ENCODE data around the gene CNN2. TPM values are rescaled to one million over a fixed set of nuclear protein-coding genes. Genes with fewer than 3 reads are reported as not detected.

Gene CNN2
- total RNA-seq, 1 experiment from 2014 or later = 524 TPM

DNA sequence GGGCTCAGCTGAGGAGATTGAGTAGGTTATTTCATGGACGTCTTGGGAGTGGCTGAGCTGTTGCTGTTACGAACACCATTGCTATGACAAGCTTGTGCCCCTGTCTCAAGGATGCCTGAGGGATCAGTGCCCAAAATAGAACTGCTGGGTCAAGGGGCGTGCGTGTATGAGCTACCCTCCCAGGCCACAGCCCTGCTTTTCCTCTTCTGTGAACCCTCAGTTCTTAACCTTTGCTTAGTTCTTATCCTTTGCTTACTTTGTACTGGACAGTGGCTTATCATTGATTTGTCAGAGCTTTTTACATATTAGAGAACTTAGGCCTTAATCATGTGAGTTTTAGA, 49.6 kb downstream of the CNN2 start:
- no peak overlapping the region for H3K23ac ChIP-seq (ENCODE audit: insufficient read length, low read depth, low read length)
- H2BK12ac ChIP-seq (ENCODE audit: insufficient read length, low read depth, low read length) = no peak overlapping the region
- H3K27ac ChIP-seq (ENCODE audit: insufficient read length, low read depth, low read length) = no peak overlapping the region
- no peak overlapping the region for H4K5ac ChIP-seq (ENCODE audit: insufficient read length, low read depth, low read length)
- H2BK120ac ChIP-seq (ENCODE audit: low read depth, low read length, poor library complexity, severe bottlenecking) = no peak overlapping the region
- no peaks in the 10 kb centered on the region for H3K79me2 ChIP-seq (ENCODE audit: insufficient read depth, low read length)
- H2AK5ac ChIP-seq (ENCODE audit: insufficient read length, low read length) = no peak overlapping the region
- no peak overlapping the region for H4K8ac ChIP-seq (replicated peaks; ENCODE audit: insufficient read length, low read depth, low read length)
- no peak for DNase-seq
- H3K9me3 ChIP-seq (ENCODE audit: control insufficient read depth, low read depth, low read length) = no peaks in the 10 kb centered on the region
- peaks cover 5% of the 10 kb centered on the region for H3K23me2 ChIP-seq (ENCODE audit: insufficient read length, low read depth, low read length, poor library complexity, severe bottlenecking)
- no peaks in the 10 kb centered on the region for H3K9me3 Mint-ChIP-seq
- TF ChIP-seq, protein P1, sequence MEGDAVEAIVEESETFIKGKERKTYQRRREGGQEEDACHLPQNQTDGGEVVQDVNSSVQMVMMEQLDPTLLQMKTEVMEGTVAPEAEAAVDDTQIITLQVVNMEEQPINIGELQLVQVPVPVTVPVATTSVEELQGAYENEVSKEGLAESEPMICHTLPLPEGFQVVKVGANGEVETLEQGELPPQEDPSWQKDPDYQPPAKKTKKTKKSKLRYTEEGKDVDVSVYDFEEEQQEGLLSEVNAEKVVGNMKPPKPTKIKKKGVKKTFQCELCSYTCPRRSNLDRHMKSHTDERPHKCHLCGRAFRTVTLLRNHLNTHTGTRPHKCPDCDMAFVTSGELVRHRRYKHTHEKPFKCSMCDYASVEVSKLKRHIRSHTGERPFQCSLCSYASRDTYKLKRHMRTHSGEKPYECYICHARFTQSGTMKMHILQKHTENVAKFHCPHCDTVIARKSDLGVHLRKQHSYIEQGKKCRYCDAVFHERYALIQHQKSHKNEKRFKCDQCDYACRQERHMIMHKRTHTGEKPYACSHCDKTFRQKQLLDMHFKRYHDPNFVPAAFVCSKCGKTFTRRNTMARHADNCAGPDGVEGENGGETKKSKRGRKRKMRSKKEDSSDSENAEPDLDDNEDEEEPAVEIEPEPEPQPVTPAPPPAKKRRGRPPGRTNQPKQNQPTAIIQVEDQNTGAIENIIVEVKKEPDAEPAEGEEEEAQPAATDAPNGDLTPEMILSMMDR (conservative IDR thresholded peaks at IDR 0.05) = no peak
- H3T11ph ChIP-seq (ENCODE audit: low read length) = no peak overlapping the region
- no peak overlapping the region for H3K27ac Mint-ChIP-seq
- no peak overlapping the region for H3K4ac ChIP-seq (ENCODE audit: low read depth, low read length)
- no peak overlapping the region for H2BK20ac ChIP-seq (ENCODE audit: low read depth, low read length, poor library complexity, severe bottlenecking)
- no peak overlapping the region; a peak in 1 of 5 replicates for H3K4me3 Mint-ChIP-seq
- H3K14ac ChIP-seq (ENCODE audit: insufficient read depth, low read length) = no peak overlapping the region
- H3K4me1 ChIP-seq (ENCODE audit: insufficient read depth, low read length) = no peaks in the 10 kb centered on the region
- H3K27me3 Mint-ChIP-seq (ENCODE audit: low read depth) = peaks cover 11% of the 10 kb centered on the region
- H3K79me1 ChIP-seq (ENCODE audit: insufficient read depth, low read depth, low read length, poor library complexity, severe bottlenecking) = no peaks in the 10 kb centered on the region
- H3K4me2 ChIP-seq (ENCODE audit: insufficient read depth, insufficient read length, low read length) = no peak overlapping the region
- peaks cover 4 to 8% of the 10 kb centered on the region in 2 experiments; a peak in 3 of 4 replicates for H3K4me1 Mint-ChIP-seq
- H2AFZ ChIP-seq (ENCODE audit: low read length) = no peak overlapping the region
- no peak overlapping the region for H3K18ac ChIP-seq (ENCODE audit: insufficient read length, low read depth, low read length)
- H4K20me1 ChIP-seq (ENCODE audit: control insufficient read depth, insufficient read depth, insufficient read length) = no peaks in the 10 kb centered on the region
- no peaks in the 10 kb centered on the region; the same call in 1 of the 2 replicates for H3K27me3 ChIP-seq (ENCODE audit: insufficient read depth, low read length)
- H4K91ac ChIP-seq (ENCODE audit: insufficient read length, low read depth, low read length) = no peak overlapping the region
- no CpG with 5 or more reads among the region's 4 CpGs for WGBS (ENCODE audit: extremely low coverage, insufficient read length, low lambda C conversion rate)
- H2BK5ac ChIP-seq (ENCODE audit: insufficient read length, low read length) = no peak overlapping the region
- no peak overlapping the region for H2BK15ac ChIP-seq (ENCODE audit: low read depth, low read length)
- H3K9ac ChIP-seq (ENCODE audit: extremely low read depth, insufficient read length, low read length) = no peak overlapping the region
- H3K56ac ChIP-seq (ENCODE audit: insufficient read length, low read depth, low read length) = no peak overlapping the region
- peaks cover 9 to 49% (median 38%) of the 10 kb centered on the region in 3 experiments for H3K36me3 Mint-ChIP-seq (ENCODE audit: insufficient read depth in 1 of 3, low read depth in 3 of 3)

Measured in H9 (cell line).